ENCODE results near the gene TIGD1.

- TF ChIP-seq CTCF (optimal IDR thresholded peaks at IDR 0.05 in 1 of 3, IDR thresholded peaks at IDR 0.05 in 1 of 3, conservative IDR thresholded peaks at IDR 0.05 in 1 of 3; ENCODE audit: extremely low read depth in 1 of 3, insufficient read depth in 2 of 3, low read length in 3 of 3) (no peak), EZH2 (IDR thresholded peaks at IDR 0.05; ENCODE audit: low read length) (no peak)
These were observed 30.5 kb downstream of the TIGD1 start, which contains the start of gene PRSS56 for GRCh38 chr2:232519581-232520438.

Measured in keratinocyte (primary cell).